Activated naive CD4-positive, alpha-beta T cell treated with anti-CD3 and anti-CD28 coated beads, Interleukin-2, amount 50 U/mL, for 72 hours (primary cell): ENCODE measurements around the gene PCDH9. TPM values are rescaled to one million over a fixed set of nuclear protein-coding genes. Genes with fewer than 3 reads are reported as not detected.

Source experiments
- ATAC-seq, 2 donors: fragments of 150-1000 bp; cut with Tn5 transposase; 2 replicates each; pipeline ENCODE4 v1.10.0; 2021; ENCODE audit warnings: mild to moderate bottlenecking in 2 of 2, moderate library complexity in 2 of 2
- DNase-seq, 2 donors: peaks; one replicate each; pipeline ENCODE4 v3.0.0; 2021 to 2022; ENCODE audit warnings: low spot score in 2 of 2
- H3K27ac Mint-ChIP-seq, 2 donors: one replicate each; pipeline ENCODE4 v1.8.0; 2022; ENCODE audit warnings: mild to moderate bottlenecking in 2 of 2, mixed read lengths in 2 of 2
- H3K36me3 Mint-ChIP-seq, 2 donors: one replicate each; pipeline ENCODE4 v1.8.0; 2022; ENCODE audit warnings: mixed read lengths in 2 of 2
- H3K9me3 Mint-ChIP-seq, 2 donors: one replicate each; pipeline ENCODE4 v1.8.0; 2022; ENCODE audit warnings: mixed read lengths in 2 of 2
- total RNA-seq, 2 donors: library from RNA; stranded (reverse); gene quantifications; one replicate each; pipeline ENCODE4 v1.2.3, GENCODE V29; 2022

Gene PCDH9
- total RNA-seq, 2 donors from 2014 or later, result 0.16 to 0.48 TPM

GRCh38 chr13:67090856-67091255 is 139.3 kb downstream of the PCDH9 start:
- DNase-seq, result no peak
- Mint-ChIP-seq H3K9me3 (no peaks in the 10 kb centered on the region), H3K27ac (no peak overlapping the region), H3K36me3 (no peaks in the 10 kb centered on the region)
- ATAC-seq, result no peak

GRCh38 chr13:67087527-67087926 is 142.6 kb downstream of the PCDH9 start:
- H3K36me3 Mint-ChIP-seq, result no peaks in the 10 kb centered on the region
- DNase-seq, result no peak
- H3K9me3 Mint-ChIP-seq, result no peaks in the 10 kb centered on the region
- ATAC-seq, result no peak
- H3K27ac Mint-ChIP-seq, result no peak overlapping the region

- no peaks in the 10 kb centered on the region for H3K9me3 Mint-ChIP-seq
- ATAC-seq, result no peak
- H3K36me3 Mint-ChIP-seq, result no peaks in the 10 kb centered on the region
- DNase-seq, result no peak
- no peak overlapping the region for H3K27ac Mint-ChIP-seq
Measured at GRCh38 chr13:67086260-67086659, 143.9 kb downstream of the PCDH9 start.

- Mint-ChIP-seq H3K9me3 (no peaks in the 10 kb centered on the region), H3K27ac (no peak overlapping the region), H3K36me3 (no peaks in the 10 kb centered on the region)
- ATAC-seq, result no peak
- no peak for DNase-seq
Measured at GRCh38 chr13:67084066-67084465, 146.1 kb downstream of the PCDH9 start.

- Mint-ChIP-seq H3K27ac (no peak overlapping the region), H3K9me3 (no peaks in the 10 kb centered on the region), H3K36me3 (no peaks in the 10 kb centered on the region)
- ATAC-seq (no peak), DNase-seq (no peak)
Measured at GRCh38 chr13:67083519-67083918, 146.6 kb downstream of the PCDH9 start.

DNA sequence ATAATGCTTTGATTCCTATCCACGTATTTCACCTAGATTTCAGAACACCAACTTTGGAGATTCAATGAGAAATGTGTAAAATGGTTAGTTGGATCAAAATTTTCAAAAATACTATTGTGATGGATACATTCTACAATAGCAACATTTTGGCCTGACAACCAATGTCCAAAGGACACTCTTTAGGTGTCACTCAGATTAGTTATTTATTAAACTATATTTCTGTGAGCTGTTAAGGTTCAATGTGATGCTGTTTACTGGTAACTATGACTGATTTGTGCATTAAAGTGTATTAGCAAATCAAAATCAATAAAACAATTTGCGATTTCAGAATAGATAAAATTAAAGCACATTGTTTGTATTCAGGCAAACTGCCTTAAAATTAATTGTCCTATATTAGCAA is 149.8 kb downstream of the PCDH9 start:
- Mint-ChIP-seq H3K27ac (no peak overlapping the region), H3K36me3 (no peaks in the 10 kb centered on the region), H3K9me3 (peaks cover 0 to 6% of the 10 kb centered on the region in 2 donors)
- ATAC-seq (no peak), DNase-seq (no peak)

DNA sequence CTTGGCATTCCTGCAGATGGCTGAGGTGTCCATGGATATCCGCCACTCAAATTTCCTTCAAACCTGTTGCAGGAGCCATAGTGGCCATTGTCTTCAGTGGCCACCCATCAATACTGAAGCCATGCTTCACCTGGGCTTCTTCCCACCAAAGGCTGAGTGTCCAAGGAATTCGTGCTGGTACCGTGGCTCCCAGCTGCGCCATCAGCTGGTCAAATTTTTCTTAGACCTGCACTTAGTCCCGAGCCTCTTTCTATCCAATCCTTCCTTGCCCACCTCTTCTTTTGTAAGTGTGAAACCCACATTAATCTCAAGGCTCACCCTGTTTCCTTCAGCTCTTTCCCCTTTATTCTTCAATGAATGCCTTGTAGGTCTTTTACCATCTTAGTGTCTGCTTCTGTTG is 152.1 kb downstream of the PCDH9 start:
- ATAC-seq (no peak), DNase-seq (no peak)
- peaks cover 0 to 6% of the 10 kb centered on the region in 2 donors for H3K9me3 Mint-ChIP-seq

GRCh38 chr13:67077132-67077531 is 153.0 kb downstream of the PCDH9 start:
- DNase-seq, result no peak
- ATAC-seq, result no peak

More for the DNA sequence above, 152.1 kb downstream of the PCDH9 start:
- Mint-ChIP-seq H3K27ac (no peak overlapping the region), H3K36me3 (no peaks in the 10 kb centered on the region)

DNA sequence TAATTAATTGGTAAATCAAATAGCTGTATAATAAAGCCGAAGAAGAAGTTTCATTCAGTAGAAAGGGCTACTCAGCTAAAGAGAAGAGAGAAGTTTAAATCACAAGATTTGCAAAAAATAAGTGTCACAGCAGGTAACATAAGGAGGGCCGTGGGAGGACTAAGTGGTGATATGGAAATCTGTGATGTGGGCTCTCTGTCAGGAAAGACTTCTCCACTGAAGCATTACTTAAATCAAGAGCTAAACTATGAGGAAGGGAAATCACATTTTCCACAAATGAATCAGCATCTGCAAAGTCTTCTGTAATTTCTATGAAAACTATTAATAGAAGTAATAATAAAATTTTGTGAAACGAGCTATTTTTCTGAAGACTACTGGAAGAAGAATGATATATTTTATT is 153.8 kb downstream of the PCDH9 start:
- H3K27ac Mint-ChIP-seq, result no peak overlapping the region
- no peaks in the 10 kb centered on the region for H3K36me3 Mint-ChIP-seq
- DNase-seq, result no peak
- ATAC-seq, result no peak
- H3K9me3 Mint-ChIP-seq, result peaks cover 0 to 6% of the 10 kb centered on the region in 2 donors

More at GRCh38 chr13:67077132-67077531, 153.0 kb downstream of the PCDH9 start:
- Mint-ChIP-seq H3K9me3 (peaks cover 0 to 6% of the 10 kb centered on the region in 2 donors), H3K27ac (no peak overlapping the region), H3K36me3 (no peaks in the 10 kb centered on the region)

GRCh38 chr13:67075239-67075638 is 154.9 kb downstream of the PCDH9 start:
- Mint-ChIP-seq H3K27ac (no peak overlapping the region), H3K9me3 (peaks cover 0 to 6% of the 10 kb centered on the region in 2 donors), H3K36me3 (no peaks in the 10 kb centered on the region)
- ATAC-seq (no peak), DNase-seq (no peak)

- no peaks in the 10 kb centered on the region for H3K36me3 Mint-ChIP-seq
- ATAC-seq (no peak), DNase-seq (no peak)
- no peaks in the 10 kb centered on the region for H3K9me3 Mint-ChIP-seq
- H3K27ac Mint-ChIP-seq, result no peak overlapping the region
Measured at GRCh38 chr13:67071918-67072598, 158.1 kb downstream of the PCDH9 start.

GRCh38 chr13:67070306-67070705 is 159.8 kb downstream of the PCDH9 start:
- no peaks in the 10 kb centered on the region for H3K36me3 Mint-ChIP-seq
- ATAC-seq (no peak), DNase-seq (no peak)
- no peak overlapping the region for H3K27ac Mint-ChIP-seq
- no peaks in the 10 kb centered on the region for H3K9me3 Mint-ChIP-seq

DNA sequence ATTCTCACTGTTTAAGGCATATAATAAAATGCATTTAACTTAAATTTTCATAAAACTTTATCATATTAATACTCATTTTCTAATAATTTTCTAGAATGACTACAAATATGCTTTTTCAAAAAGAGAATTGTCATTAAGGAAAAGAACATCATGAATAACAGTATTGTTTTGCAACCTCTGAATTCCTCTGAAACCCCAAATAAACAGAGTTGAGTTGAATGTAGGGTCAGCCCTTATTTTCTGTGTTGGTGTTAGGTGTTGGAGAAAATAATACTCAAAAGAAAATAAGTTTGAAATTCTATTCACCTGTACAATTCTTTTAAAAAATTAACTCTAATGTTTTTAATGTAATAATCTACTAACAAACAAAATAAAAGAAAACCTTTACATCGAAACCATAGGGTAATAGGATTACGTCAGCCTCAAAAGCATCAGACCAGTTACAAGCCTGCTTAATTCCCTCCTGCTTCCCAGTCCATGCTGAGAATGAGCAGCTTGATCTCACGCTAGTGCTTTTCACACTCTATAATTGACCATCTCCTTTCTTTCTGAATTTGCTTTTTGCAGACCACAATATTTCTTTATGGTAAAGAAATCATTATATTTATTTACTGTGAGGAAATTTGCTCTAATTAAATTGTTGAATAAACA is 160.9 kb downstream of the PCDH9 start:
- DNase-seq (no peak), ATAC-seq (no peak)
- no peak overlapping the region for H3K27ac Mint-ChIP-seq
- no peaks in the 10 kb centered on the region for H3K9me3 Mint-ChIP-seq
- no peaks in the 10 kb centered on the region for H3K36me3 Mint-ChIP-seq

- ATAC-seq, result no peak
Measured at GRCh38 chr13:67064920-67065319, 165.2 kb downstream of the PCDH9 start.

DNA sequence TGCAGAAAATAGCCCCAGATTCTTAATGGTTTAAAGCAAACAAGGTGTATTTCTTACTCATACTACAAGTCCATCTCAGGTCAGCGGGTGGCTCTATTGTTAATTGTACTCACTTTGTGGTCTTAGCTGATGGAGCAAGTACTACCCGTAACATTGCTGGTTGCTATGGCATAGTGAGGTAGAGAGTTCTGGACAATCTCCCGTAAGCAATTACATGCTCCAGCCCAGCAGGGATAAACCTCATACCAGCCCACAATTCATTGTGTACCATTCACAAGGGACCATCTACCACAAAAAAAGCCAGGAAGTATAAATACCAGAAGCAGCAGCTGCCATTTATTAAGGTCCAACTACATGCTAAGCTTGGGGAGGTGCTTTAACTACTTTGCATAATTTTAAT is 167.1 kb downstream of the PCDH9 start:
- DNase-seq (no peak), ATAC-seq (no peak)
- no peak overlapping the region for H3K27ac Mint-ChIP-seq
- no peaks in the 10 kb centered on the region for H3K36me3 Mint-ChIP-seq
- H3K9me3 Mint-ChIP-seq, result peaks cover 0 to 7% of the 10 kb centered on the region in 2 donors

More at GRCh38 chr13:67064920-67065319, 165.2 kb downstream of the PCDH9 start:
- peaks cover 0 to 4% of the 10 kb centered on the region in 2 donors for H3K9me3 Mint-ChIP-seq
- DNase-seq, result no peak
- no peaks in the 10 kb centered on the region for H3K36me3 Mint-ChIP-seq
- H3K27ac Mint-ChIP-seq, result no peak overlapping the region

DNA sequence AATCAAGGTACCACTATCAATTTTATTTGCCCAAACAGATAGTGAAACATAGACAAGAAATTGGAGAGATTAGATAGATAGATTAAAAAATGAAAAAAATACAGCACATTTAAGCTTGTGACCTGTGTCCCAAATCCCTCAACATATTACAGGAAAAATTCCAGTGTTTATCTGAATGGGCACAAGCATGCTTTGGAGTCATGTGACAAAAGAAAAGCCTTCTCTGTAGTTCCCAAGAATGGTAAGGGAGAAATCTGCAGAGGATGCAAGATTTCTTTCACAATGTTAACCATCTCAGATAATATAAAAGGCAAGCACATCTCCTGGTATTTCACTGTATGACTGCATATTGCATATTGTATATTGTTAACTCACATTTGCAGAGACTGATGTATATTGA is 168.0 kb downstream of the PCDH9 start:
- ATAC-seq, result no peak
- DNase-seq, result no peak
- no peaks in the 10 kb centered on the region for H3K36me3 Mint-ChIP-seq
- no peak overlapping the region for H3K27ac Mint-ChIP-seq
- H3K9me3 Mint-ChIP-seq, result peaks cover 0 to 7% of the 10 kb centered on the region in 2 donors

DNA sequence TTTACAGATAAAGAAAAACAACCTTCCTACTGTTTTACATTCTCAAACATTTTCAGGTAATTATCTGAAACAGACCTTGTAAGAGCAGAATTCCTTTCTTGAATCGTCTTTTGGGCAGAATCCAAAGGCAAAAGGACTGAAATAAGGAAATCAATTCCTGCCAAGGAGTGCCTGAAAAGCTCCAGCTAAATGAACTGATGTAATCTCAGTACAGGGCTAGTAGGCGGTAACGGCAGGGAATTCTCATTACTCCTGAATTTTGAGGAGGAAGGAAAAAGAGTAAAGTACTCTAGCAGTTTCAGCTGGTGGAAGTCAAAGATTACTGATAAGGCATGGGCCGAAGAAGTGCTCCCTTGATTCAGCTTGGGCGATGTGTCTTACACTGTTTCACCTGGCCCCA is 168.4 kb downstream of the PCDH9 start:
- H3K9me3 Mint-ChIP-seq, result peaks cover 0 to 7% of the 10 kb centered on the region in 2 donors
- ATAC-seq, result no peak

More for the DNA sequence above, 168.4 kb downstream of the PCDH9 start:
- H3K36me3 Mint-ChIP-seq, result no peaks in the 10 kb centered on the region
- H3K27ac Mint-ChIP-seq, result no peak overlapping the region
- DNase-seq, result no peak
